Cardiac septum (tissue), 1 donor: Measurements from ENCODE around the gene TMEM237. TPM values are rescaled to one million over a fixed set of nuclear protein-coding genes. Genes with fewer than 3 reads are reported as not detected.

Experiments
- DNase-seq: peaks from one replicate; pipeline ENCODE4 v3.0.0-alpha.2; 2020; ENCODE audit warnings: low spot score
- intact Hi-C: fragments of 100-400 bp; cut with DNase I; formaldehyde crosslinking; loops from one replicate; pipeline ENCODE4 v1.14.0; 2022
- total RNA-seq: library from RNA; stranded (reverse); fragmentation: NEBNext Ultra II Directional; extraction: Animal tissue kit (Norgen Biotek cat#: 25700); gene quantifications from one replicate; pipeline ENCODE4 v1.2.1, GENCODE V29; 2021
- donor health status: DM: no; HTN: no; CAD: no.

The TMEM237 gene
- total RNA-seq, 1 donor from 2014 or later = 17.0 TPM

DNA sequence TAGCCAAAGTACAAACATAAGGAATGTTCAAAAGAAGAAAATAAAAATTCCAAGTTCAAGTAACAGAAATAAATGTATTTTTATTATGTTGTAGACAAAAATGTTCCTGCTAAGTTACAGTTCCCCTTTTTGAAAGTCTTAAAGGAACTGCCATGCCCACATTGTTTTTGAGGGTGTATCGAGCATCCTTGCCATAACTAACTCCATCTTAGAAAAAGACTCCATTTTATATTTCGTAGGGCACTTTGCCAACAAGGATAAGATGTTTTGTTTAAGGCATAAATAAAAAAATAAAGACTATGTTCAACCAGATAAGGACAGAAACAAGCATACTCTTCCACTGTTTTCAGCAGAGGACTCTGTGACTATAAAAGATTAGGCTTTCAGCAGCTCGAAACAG lies 67.3 kb downstream of the TMEM237 start:
- intact Hi-C loops = no loop called here
- DNase-seq = no peak

DNA sequence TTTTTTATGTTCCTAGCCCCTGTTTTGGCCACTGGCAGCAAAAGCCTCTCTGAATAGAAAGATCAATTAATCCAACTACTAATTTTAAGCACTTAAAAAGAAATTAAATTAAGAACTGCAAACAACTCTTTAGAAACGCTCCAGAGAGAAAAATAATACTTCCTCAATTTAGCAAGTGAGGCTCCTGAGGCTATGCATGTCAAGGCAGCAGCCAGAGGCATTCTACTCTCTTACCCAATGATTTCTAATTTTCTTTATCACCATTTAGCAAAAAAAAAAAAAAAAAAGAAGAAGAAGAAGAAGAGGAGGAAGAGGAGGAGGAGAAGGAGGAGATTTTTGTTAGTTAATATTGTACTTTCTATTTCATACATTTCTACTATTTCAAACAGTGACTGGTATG lies 68.5 kb downstream of the TMEM237 start:
- DNase-seq = no peak
- intact Hi-C loops = no loop called here

DNA sequence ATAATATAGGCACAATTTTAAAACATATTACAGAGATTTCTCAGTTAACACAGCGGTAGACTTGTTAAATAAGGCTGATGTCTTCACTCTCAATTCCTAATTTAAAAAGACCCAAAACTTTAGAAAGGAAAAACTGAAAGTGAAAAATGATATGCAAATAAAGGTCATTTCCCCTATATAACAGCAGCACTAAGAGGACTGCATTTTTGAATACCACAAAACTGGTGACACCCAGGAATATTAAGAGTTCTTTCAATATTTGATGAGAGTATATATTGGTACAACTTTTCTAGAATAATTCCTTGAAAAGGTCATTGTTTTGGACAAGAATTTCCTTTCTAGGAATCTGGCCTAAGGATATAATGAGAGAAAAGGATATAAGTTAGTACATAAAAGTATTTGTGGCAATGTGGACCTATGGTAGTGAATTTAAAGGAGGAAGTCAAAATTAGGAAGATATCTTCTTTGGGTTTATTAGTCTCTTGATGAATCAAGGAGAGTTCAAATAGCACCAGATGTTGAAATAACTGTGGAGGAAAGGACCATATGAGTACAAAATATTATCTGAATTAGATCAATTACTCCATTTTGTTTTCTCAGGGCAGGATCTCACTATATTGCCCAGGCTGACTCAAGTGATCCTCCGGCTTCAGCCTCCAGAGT lies 70.3 kb downstream of the TMEM237 start:
- no peak for DNase-seq
- intact Hi-C loops = no loop called here

Other genes starting within 250 kb of the TMEM237 start
- 259 TPM for gene TRAK2, start 192.0 kb downstream of the TMEM237 start, total RNA-seq
- gene STRADB, start 191.8 kb downstream of the TMEM237 start, total RNA-seq = 41.5 TPM
- gene MPP4, start 55.1 kb upstream of the TMEM237 start, total RNA-seq = not detected
- gene ALS2, start 137.4 kb upstream of the TMEM237 start, total RNA-seq = 36.5 TPM
- 0.22 TPM for gene CDK15, start 163.0 kb upstream of the TMEM237 start, total RNA-seq